Fibroblast of peridontal ligament (primary cell): ENCODE results near the gene ZFHX3.
A peak's percentile ranks its signal among the peaks of the same experiment; 100 is the strongest.

Experiments
- DNase-seq: peaks from one replicate; pipeline ENCODE4 v3.0.0-alpha.2; 2010; ENCODE audit errors: extremely low read depth

ZFHX3 gene

GRCh38 chr16:72928090-72928981 lies 119.6 kb downstream of the ZFHX3 start:
- no peak for DNase-seq

DNA sequence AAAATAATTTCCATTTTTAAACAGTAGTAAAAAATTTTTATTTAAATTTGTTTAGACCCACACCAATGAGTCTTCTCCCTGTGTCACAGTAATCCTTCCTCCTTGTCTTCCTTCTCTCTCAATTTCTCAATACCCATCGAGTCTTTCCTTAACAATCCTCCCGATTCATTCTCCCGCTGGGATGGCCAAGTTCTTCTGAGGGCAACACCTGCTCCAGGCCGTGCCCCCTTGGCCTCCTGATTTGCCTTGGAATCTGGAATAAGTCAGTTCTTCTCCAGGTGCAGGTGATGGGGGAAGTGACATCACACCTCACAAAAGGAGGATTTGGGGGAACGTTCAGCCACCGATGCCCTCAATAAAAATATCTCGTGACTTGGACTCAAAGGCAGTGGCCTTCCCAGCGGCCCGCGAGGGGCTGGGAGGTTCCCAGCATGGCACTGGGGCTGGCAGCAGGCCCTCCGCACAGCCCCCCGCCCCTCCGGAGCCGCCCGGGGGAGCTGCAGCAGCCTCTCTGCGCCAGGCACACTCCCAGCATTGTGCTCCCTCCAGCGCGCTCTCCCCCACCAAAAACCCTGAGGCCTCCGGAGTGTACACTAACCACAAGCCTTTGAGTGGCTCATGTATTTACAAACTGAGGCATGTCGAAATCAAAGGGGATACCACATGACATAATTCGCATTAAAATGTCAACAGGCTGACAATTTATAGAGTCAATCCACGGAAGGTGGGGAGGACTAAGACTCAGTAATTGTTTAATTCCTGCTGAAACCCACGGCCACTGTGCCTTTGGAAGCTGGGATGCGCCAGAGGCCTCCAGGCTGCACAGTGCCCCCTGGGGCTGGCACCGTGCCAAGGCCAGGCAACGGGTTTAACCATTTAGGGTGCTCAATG lies 120.5 kb downstream of the ZFHX3 start:
- DNase-seq, result peak; percentile 91

- no peak for DNase-seq
Observed at GRCh38 chr16:72926177-72927070, 121.5 kb downstream of the ZFHX3 start.

- DNase-seq, result no peak
Observed at GRCh38 chr16:72925631-72925979, 122.3 kb downstream of the ZFHX3 start.

DNA sequence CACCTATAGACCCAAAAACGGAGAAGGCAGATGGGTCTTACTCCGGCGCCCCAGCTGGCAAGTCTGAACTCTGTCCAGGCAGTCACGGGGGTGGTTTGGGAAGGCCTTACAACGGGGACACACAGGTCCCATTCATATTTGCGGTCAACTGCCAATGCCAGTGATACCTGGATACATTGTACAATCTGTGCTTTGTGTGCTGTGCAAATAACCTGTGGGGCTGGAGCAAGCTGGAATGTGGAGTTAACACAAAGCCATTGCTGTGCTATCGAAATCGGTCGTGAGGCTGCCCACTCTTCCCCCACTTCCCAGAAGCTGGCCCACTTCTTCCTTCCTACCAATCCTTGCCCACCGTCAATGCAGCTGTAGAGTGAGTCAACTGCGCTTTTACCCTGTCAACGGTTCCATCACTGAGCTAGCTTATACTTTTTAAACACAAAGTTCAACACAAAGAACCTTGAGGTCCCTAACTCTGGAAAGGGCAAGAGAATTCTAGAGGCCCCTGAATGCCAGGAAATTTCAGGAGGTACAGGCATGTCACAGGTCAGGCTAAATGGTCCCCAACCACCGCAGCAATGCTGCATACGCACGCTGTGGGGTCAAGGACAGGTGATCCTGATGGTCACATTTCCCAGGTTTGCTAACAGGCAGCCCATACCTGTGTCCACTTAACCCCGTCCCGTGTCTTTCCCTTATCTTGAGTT lies 122.8 kb downstream of the ZFHX3 start:
- no peak for DNase-seq

DNA sequence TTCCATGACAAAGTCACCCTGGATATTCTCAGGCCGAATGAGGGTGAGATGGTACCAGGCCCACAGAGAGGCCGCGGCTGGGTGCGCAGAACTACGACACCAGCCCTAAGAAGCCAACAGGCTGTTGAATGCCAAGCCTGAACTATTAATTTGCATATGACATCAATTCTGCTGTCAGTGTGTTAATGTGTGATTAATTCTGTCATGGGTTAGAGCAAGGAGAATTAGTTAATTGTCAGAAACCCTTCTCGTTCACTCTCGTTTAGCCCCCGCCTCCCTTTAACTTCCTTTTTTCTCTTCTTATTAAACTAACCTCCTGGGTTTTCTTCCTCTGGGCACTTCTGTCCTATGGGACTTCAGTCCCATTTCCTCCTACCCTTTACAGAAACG lies 123.4 kb downstream of the ZFHX3 start:
- no peak for DNase-seq

DNA sequence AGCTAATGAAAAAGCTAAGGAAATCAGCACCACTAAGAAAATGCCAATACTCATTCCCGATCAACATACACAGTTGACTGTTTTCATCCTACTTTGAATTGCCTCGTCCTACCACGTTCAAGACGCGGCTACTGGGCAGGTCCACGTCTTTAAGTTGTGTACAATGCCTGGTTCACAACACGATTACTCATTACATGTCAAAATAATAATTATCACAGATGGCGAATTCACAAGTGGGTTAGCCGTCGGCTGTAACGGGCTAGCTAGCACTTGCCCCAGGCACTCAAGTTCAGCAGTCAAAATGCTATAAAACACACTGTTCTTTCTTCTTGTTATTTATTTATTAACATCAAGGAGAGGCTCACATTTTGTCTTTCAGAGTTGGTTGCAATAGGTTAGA lies 124.2 kb downstream of the ZFHX3 start:
- DNase-seq, result no peak

DNA sequence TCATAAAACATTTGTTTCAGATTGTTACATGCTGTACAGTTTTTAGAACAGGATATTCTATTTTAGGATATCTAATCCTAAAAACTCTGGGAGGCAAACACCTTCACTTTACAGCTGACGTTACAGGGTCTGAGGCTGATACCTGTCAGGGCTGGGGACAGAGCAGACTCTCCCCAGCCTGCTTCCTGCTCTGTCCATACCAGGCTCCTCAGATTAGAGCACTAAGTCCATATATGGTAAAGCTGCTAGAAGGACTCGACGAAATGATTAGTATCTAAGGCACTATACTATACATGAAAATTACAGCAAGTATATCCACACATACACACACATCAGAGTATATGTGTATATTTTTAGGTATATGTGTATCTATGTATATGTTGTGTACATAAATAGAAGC lies 125.2 kb downstream of the ZFHX3 start:
- DNase-seq, result no peak

- DNase-seq, result peak; percentile 23
Observed at GRCh38 chr16:72921620-72922019, 126.3 kb downstream of the ZFHX3 start.

- DNase-seq, result no peak
Observed at GRCh38 chr16:72921106-72921505, 126.8 kb downstream of the ZFHX3 start.

- no peak for DNase-seq
Observed at GRCh38 chr16:72917051-72917450, 130.9 kb downstream of the ZFHX3 start.

- DNase-seq, result no peak
Observed at GRCh38 chr16:72915331-72915730, 132.6 kb downstream of the ZFHX3 start.

- DNase-seq, result no peak
Observed at GRCh38 chr16:72913551-72913950, 134.4 kb downstream of the ZFHX3 start.

GRCh38 chr16:72911971-72912370 lies 136.0 kb downstream of the ZFHX3 start:
- DNase-seq, result no peak

- no peak for DNase-seq
Observed at GRCh38 chr16:72910875-72911274, 137.1 kb downstream of the ZFHX3 start.

- DNase-seq, result no peak
Observed at GRCh38 chr16:72910381-72910780, 137.5 kb downstream of the ZFHX3 start.

DNA sequence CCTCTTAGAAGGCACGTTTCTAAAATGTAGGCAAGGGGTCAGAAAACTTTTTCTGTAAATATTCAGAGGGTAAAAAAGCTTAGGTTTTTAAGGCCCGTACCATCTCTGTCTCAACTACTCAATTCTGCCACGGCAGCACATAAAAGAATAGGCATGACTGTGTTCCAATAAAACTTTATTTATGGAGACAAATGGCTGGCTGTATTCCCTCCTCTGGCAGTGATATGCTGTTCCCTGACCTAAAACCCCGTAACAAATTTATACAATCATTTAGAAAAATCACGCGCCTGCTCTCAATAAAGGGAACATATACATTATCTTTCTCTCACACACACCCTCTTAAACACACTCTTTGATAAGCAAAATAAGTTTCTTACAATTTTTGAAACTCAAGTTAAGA lies 138.7 kb downstream of the ZFHX3 start:
- no peak for DNase-seq

DNA sequence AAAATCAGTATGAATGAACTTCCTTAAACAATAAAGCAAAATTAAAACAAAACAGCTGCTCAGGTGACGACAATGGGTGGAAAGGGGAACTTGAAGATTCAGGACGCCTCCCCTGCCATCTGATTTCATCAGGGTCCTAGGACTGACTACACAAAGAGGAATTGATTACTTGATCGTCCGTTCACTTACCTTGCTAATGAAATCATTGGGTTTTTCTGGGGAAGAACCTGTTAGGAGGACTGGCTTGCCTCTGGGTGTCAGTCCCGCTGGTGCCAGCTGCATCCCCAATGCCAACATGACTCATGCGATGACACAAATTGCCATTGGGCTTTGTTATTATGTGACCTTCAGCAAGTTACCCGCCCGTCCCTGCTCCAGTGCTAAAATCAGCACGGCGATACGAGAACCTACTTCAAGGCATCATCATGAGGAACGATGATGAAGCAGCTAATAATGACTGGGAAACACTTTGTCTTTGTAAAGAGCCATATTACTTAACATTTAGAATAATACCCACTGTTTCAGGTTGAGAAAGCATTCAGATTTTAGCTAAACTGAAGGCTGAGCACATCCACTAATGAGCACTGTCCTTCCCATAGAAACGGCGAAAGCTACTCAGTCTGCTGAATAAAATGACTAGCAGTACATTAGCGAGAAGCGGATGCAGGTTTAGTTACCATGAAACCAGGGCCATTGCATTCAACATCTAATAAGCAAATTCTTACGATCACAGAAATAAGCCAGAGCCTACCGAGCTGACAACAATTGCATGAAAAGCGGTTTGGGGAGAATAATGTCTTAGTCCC lies 139.4 kb downstream of the ZFHX3 start:
- DNase-seq, result no peak

GRCh38 chr16:72905581-72905980 lies 142.3 kb downstream of the ZFHX3 start:
- no peak for DNase-seq

DNA sequence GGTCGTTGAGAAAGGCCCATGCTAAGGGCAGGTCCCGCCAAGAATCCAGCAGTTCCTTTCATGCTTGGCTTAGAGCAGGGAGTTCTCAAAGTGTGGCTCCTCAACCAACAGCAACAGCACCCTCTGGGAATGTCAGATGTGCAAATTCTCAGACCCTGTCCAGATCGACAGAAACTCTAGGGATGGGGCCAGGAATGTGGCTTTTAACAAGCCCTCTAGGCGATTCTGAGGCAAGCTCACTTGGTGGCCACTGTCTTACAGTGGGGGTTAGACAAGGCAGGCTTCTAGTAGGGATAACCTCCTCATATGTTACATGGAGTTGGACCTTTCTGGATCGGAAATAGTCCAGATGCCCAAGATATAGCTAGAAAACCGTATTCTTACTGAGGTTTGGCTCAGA lies 144.8 kb downstream of the ZFHX3 start:
- DNase-seq, result no peak
